CD4-positive, alpha-beta T cell treated with Interleukin-21 for 1 hour (primary cell): Measurements from ENCODE around the gene SRSF5.
"Not testable (repeated sequence)": the region's sequence is repeated elsewhere in the genome, so short reads cannot be mapped to it uniquely, and the experiment has no call there.

Source experiments
- DNase-seq: peaks from one replicate; pipeline ENCODE4 v3.0.0-alpha.2; 2020

SRSF5 gene

DNA sequence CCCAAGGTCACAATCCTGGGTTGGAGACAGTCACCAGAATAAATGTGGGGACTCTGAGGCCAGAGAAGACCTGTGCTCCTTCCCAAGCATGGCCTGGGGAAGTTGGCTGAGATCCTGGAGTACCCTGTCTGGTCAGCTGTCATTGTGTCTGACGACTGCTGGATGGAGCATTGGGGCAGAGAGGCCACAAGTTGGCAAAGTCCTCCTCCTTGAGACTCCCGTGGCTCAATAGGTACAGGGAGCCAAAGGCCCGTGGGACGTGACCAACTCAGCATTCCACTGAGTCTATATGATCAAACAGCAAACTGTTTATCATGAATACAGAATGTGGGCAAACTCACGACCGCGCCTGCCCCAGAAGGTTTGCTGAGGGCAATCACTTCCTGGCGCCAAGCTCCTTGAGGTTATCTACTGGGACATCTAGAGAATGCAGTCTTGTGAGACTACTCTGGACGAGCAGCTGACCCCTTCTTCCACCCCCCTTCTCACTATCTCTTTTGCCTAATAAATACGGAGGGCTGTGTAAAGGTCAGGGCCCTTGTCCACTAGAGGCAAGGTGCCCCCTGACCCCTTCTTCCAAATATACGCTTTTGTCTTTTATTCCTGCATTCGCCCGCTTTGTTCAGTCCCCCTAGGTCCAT lies 44.4 kb downstream of the SRSF5 start:
- no peak for DNase-seq

GRCh38 chr14:69811868-69812252 lies 44.9 kb downstream of the SRSF5 start:
- DNase-seq = no peak

GRCh38 chr14:69812711-69813110 lies 45.8 kb downstream of the SRSF5 start:
- no peak for DNase-seq

GRCh38 chr14:69813346-69813745 lies 46.4 kb downstream of the SRSF5 start:
- DNase-seq = not testable (repeated sequence)

DNA sequence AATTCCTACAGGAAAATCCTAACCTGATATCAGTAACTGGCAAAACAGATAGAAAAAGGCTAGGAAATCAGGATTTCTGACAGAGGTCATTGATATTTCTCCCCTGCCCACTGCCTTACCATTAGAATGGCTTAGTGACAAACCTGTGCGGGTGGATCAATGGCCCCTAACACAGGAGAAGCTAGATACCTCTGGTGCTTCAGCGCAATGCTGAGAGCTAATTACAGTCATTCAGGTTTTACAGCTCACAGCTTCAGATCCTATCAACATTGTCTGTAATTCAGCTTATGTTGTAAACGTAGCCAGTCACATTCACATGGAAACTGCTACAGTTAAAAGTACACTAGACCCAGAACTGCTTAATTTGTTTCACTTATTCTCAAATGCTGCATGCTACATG lies 47.5 kb downstream of the SRSF5 start:
- DNase-seq = no peak

DNA sequence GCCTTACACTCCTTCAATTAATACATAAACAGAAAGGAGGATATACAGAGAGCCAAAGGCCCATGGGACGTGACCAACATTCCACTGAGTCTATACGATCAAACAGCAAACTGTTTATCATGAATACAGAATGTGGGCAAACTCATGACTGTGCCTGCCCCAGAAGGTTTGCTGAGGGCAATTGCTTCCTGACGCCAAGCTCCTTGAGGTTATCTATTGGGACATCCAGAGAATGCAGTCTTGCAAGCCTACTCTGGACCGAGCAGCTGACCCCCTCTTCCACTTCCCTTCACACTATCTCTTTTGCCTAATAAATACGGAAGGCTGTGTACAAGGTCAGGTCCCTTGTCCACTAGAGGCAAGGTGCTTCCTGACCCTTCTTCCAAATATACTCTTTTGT lies 48.6 kb downstream of the SRSF5 start:
- no peak for DNase-seq

DNA sequence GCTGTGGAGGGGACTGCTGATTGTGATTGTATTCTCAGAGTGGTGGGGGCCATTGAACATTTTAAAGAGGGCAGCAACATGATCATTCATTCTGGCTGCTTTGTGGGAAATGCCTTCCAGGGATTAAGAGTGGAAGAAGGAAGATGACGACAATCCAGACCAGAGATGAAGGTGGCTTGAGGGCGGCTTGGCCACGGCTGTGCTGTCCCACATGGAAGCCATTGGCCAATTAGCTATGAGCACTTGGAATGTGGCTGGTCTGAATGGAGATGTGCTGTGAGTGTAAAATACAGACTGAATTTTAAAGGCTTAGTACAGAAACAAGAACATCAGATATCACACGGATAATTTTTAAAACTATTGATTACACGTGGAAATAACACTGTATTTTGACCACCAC lies 49.3 kb downstream of the SRSF5 start:
- no peak for DNase-seq

DNA sequence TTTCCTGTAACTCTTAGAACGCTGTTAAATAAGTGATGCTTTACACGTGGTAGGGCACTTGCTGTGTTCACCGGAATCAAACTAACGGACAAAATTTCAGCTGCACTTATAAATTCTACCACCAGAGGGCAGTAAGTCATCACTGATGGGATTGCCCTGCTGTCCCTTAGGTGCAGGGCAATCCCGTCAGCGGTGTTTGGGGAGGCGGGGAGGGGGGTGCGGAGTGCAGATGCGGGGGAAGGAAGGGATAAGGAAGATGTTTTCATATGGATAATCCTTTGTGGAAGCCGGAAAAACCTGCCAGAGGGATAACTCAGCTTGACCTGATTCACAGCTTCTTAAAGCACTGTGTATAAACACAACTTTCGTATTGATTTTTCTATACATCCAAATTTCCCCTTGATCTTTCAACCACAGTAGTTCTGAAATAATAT lies 51.8 kb downstream of the SRSF5 start:
- peak; percentile 73 for DNase-seq

DNA sequence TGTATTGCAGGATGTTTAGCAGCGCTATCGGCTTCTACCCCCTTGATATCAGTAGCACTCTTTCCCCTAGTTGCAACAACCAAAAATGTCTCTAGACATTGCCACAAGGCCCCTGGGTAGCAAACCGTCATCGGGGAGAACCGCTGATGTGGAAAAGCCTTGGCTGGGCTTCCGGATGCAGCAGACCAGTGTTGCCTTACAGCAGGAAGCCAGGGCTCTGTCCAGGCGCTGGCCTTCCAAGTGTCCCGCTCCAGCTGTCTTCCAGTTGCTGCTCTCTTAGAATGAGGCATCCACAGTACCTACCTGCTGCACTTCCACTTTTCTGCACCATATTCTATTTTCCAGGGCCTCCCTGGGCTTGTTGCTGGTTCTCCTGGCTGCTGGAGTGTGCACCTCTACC lies 52.7 kb downstream of the SRSF5 start:
- no peak for DNase-seq

DNA sequence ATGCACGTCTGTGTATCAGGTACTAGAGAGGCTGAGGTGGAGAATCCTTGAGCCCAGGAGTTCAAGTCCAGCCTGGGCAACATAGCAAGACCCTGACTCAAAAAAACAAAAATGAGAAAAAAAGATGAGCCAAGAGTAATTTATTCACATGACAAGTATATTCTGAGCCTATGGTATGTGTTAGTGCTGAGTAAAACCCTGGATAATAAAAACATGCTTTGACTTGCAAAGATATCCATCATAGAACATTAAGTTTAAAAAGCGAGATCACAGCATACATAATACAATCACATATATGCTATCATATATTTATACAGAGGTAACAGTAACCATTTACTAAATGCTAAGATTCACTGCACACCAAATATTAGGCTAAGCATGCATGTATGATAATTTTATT lies 54.0 kb downstream of the SRSF5 start:
- no peak for DNase-seq
